Fibroblast of lung (primary cell): ENCODE data around the gene EEF2K. TPM values are rescaled to one million over a fixed set of nuclear protein-coding genes. Genes with fewer than 3 reads are reported as not detected.

Source experiments
- DNase-seq, 2 donors: peaks; one replicate each; pipeline versions ENCODE4 v3.0.0 to v3.0.0-alpha.2; 2010; ENCODE audit warnings: low read depth in 2 of 2
- H2AFZ ChIP-seq: 2 replicates; pipeline ENCODE4 v1.5.1; 2012; ENCODE audit warnings: low read length, control low read depth, inconsistent platforms
- H3K27ac ChIP-seq: 2 replicates; pipeline ENCODE4 v1.5.1; 2011; ENCODE audit warnings: low read length, control low read depth; ENCODE audit not compliant: insufficient read depth
- H3K27me3 ChIP-seq: 2 replicates; pipeline ENCODE4 v1.5.1; 2011; ENCODE audit warnings: mild to moderate bottlenecking, low read length; ENCODE audit not compliant: control insufficient read depth, insufficient read depth
- H3K36me3 ChIP-seq: 2 replicates; pipeline ENCODE4 v1.5.1; 2011; ENCODE audit warnings: low read length; ENCODE audit not compliant: control insufficient read depth, insufficient read depth
- H3K4me1 ChIP-seq: 2 replicates; pipeline ENCODE4 v1.5.1; 2011; ENCODE audit warnings: low read length; ENCODE audit not compliant: control insufficient read depth, insufficient read depth; ENCODE audit errors: extremely low read depth
- H3K4me2 ChIP-seq: 2 replicates; pipeline ENCODE4 v1.5.1; 2011; ENCODE audit warnings: low read length, control low read depth; ENCODE audit not compliant: insufficient read depth; ENCODE audit errors: extremely low read depth
- H3K4me3 ChIP-seq, 4 experiments: fragments of 200-600 bp in 1 of 4; sonication (generic) in 1 of 4; replicated peaks in 1 of 4; 2 replicates each; pipeline ENCODE4 v1.5.1; 2011 to 2016; ENCODE audit warnings: low read length in 4 of 4, low read depth in 3 of 4, mild to moderate bottlenecking in 3 of 4, control low read depth in 2 of 4, inconsistent platforms in 1 of 4, mixed read lengths in 1 of 4; ENCODE audit not compliant: insufficient read depth in 1 of 4; ENCODE audit errors: control extremely low read depth in 1 of 4
- H3K79me2 ChIP-seq: 2 replicates; pipeline ENCODE4 v1.5.1; 2012; ENCODE audit warnings: mild to moderate bottlenecking, low read length, inconsistent platforms; ENCODE audit not compliant: control insufficient read depth, insufficient read depth
- H3K9ac ChIP-seq: 2 replicates; pipeline ENCODE4 v1.5.1; 2011; ENCODE audit warnings: mild to moderate bottlenecking, low read length, control low read depth; ENCODE audit not compliant: insufficient read depth
- H3K9me3 ChIP-seq: 2 replicates; pipeline ENCODE4 v1.5.1; 2012; ENCODE audit warnings: low read depth, low read length; ENCODE audit not compliant: control insufficient read depth, insufficient read depth
- H4K20me1 ChIP-seq: 2 replicates; pipeline ENCODE4 v1.5.1; 2011; ENCODE audit warnings: low read length; ENCODE audit not compliant: control insufficient read depth, insufficient read depth; ENCODE audit errors: extremely low read depth
- EZH2 ChIP-seq: IDR thresholded peaks from 2 replicates; pipeline ENCODE4 v1.5.1; 2012; ENCODE audit warnings: low read length, control low read depth, mild to moderate bottlenecking; ENCODE audit errors: missing control alignments
- polyA plus RNA-seq, 2 donors: library from polyadenylated mRNA; depleted of rRNA in 1 of 2; stranded (reverse) in 1 of 2; unstranded in 1 of 2; fragments of >200 nt; gene quantifications; 2 replicates each; pipeline ENCODE4 v1.2.1, GENCODE V29; 2011 to 2012; ENCODE audit warnings: missing spikeins in 1 of 2
- total RNA-seq: library from RNA; depleted of rRNA; stranded (reverse); fragments of >200 nt; gene quantifications from 2 replicates; pipeline ENCODE4 v1.2.1, GENCODE V29; 2014
- TF ChIP-seq, protein P1 (sequence below), 2 donors: IDR thresholded peaks in 1 of 2; conservative IDR thresholded peaks in 1 of 2; 1 replicate in 1 of 2; 2 replicates in 1 of 2; pipeline ENCODE4 v1.5.1; 2011 to 2012; ENCODE audit warnings: low read length in 2 of 2, control low read depth in 1 of 2, inconsistent platforms in 1 of 2, low read depth in 1 of 2, mild to moderate bottlenecking in 1 of 2

EEF2K gene
- total and polyA plus RNA-seq, 2 donors (not counting 1 experiment from before 2014, with no cell fraction given): 8.9 to 22.6 TPM

DNA sequence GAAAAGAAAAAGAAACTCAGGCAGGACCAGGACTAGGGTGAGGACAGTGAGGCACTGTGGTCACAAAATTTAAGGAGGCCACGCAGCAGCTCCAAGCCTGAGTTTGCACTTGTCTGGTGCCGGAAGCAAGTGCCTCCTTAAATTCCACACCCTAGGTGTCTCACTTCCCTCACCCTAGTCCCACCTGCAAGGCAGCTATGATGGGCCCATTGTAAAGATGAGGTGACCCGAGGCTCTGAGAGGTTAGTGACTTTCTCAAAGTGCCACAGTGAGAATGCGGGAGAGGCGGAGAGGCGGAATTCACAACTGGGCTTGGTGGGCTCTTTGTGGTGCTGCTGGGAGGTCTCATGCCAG lies 21.5 kb upstream of the EEF2K start:
- H3K4me3 ChIP-seq: no peak overlapping the region
- peaks cover 3% of the 10 kb centered on the region for H3K4me1 ChIP-seq
- H3K9ac ChIP-seq: no peak overlapping the region
- no peaks in the 10 kb centered on the region for H3K9me3 ChIP-seq
- no peaks in the 10 kb centered on the region for H4K20me1 ChIP-seq
- no peaks in the 10 kb centered on the region for H3K79me2 ChIP-seq
- H3K4me2 ChIP-seq: no peak overlapping the region
- DNase-seq: no peak
- H3K27me3 ChIP-seq: no peaks in the 10 kb centered on the region
- H3K27ac ChIP-seq: no peak overlapping the region
- H3K36me3 ChIP-seq: no peaks in the 10 kb centered on the region
- no peak overlapping the region for H2AFZ ChIP-seq
- TF ChIP-seq EZH2: no peak
- TF ChIP-seq, protein P1, sequence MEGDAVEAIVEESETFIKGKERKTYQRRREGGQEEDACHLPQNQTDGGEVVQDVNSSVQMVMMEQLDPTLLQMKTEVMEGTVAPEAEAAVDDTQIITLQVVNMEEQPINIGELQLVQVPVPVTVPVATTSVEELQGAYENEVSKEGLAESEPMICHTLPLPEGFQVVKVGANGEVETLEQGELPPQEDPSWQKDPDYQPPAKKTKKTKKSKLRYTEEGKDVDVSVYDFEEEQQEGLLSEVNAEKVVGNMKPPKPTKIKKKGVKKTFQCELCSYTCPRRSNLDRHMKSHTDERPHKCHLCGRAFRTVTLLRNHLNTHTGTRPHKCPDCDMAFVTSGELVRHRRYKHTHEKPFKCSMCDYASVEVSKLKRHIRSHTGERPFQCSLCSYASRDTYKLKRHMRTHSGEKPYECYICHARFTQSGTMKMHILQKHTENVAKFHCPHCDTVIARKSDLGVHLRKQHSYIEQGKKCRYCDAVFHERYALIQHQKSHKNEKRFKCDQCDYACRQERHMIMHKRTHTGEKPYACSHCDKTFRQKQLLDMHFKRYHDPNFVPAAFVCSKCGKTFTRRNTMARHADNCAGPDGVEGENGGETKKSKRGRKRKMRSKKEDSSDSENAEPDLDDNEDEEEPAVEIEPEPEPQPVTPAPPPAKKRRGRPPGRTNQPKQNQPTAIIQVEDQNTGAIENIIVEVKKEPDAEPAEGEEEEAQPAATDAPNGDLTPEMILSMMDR (conservative IDR thresholded peaks at IDR 0.05 in 1 of 2, IDR thresholded peaks at IDR 0.05 in 1 of 2; ENCODE audit: low read depth in 1 of 2, low read length in 2 of 2): no peak

DNA sequence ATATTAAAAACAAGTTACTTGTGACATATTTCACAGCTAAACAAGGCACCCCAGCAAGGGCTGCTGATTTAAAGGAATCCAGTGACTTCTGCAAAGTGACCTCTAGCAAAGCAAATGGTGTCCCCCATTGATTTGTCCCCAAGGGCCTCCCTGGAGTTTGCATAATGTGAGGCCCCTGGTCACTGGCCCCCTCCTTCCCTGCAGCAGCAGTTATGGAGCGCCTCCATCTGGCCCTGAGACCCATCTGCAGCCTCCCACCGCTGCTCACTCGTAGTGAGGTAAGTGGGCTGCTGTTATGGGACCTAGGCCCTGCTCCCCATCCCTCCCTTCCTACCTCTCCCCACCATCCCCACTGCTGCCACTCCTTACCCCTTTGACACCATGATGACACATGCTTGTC lies 19.6 kb upstream of the EEF2K start:
- no peaks in the 10 kb centered on the region for H3K36me3 ChIP-seq
- H2AFZ ChIP-seq: no peak overlapping the region
- H3K4me1 ChIP-seq: peaks cover 8% of the 10 kb centered on the region
- no peak for DNase-seq
- no peak overlapping the region for H3K27ac ChIP-seq
- no peak overlapping the region for H3K4me2 ChIP-seq
- no peak overlapping the region for H3K4me3 ChIP-seq
- no peaks in the 10 kb centered on the region for H4K20me1 ChIP-seq
- TF ChIP-seq EZH2: no peak
- TF ChIP-seq, protein P1 (conservative IDR thresholded peaks at IDR 0.05 in 1 of 2, IDR thresholded peaks at IDR 0.05 in 1 of 2; ENCODE audit: low read depth in 1 of 2, low read length in 2 of 2): peak in 1 of 2 donors; percentile 26
- H3K9ac ChIP-seq: no peak overlapping the region
- H3K27me3 ChIP-seq: no peaks in the 10 kb centered on the region
- no peaks in the 10 kb centered on the region for H3K79me2 ChIP-seq
- no peaks in the 10 kb centered on the region for H3K9me3 ChIP-seq

DNA sequence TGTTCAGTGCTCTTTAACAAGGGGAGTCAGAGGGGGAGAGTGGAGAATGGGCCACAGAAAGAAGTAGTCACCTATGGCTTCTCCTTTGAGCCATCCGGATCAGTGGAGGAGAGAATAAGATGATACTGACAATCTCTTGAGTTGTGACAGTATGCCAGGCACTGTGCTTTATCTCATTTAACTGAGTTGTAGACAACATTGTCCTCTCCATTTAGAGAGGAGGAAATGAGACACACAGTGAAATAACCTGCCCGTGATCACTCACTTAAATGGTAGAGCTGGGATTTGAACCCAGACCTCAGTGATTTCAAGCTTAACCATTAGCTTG lies 17.8 kb upstream of the EEF2K start:
- Histone ChIP-seq H3K9ac (no peak overlapping the region), H3K4me2 (no peak overlapping the region), H3K27me3 (no peaks in the 10 kb centered on the region), H3K4me1 (peaks cover 8% of the 10 kb centered on the region), H2AFZ (no peak overlapping the region), H3K9me3 (no peaks in the 10 kb centered on the region), H4K20me1 (no peaks in the 10 kb centered on the region), H3K27ac (no peak overlapping the region), H3K79me2 (no peaks in the 10 kb centered on the region), H3K36me3 (no peaks in the 10 kb centered on the region), H3K4me3 (no peak overlapping the region)
- no peak for DNase-seq
- TF ChIP-seq, protein P1 (conservative IDR thresholded peaks at IDR 0.05 in 1 of 2, IDR thresholded peaks at IDR 0.05 in 1 of 2; ENCODE audit: low read depth in 1 of 2, low read length in 2 of 2): no peak
- TF ChIP-seq EZH2: no peak
